ENCODE data around the gene PLBD2. TPM values are rescaled to one million over a fixed set of nuclear protein-coding genes. Genes with fewer than 3 reads are reported as not detected.

Gene PLBD2
- total and polyA plus RNA-seq, 9 of the 15 experiments (the other 6 are each of a cell fraction or from before 2014, with no cell fraction given) = 2.4 to 37.4 (median 6.0) TPM

GRCh38 chr12:113314121-113314529 lies 44.3 kb upstream of the PLBD2 start (continued):
- TF ChIP-seq PRDM10 (IDR thresholded peaks at IDR 0.05; ENCODE audit: partially characterized antibody) = no peak
- TF ChIP-seq TCF7 (IDR thresholded peaks at IDR 0.05; ENCODE audit: borderline replicate concordance) = no peak
- no peak for TF ChIP-seq CHD1 (IDR thresholded peaks at IDR 0.05; ENCODE audit: low read length)
- no peak for TF ChIP-seq CUX1 (CRISPR knock-in tag; IDR thresholded peaks at IDR 0.05)
- no peak for TF ChIP-seq RBM17 (IDR thresholded peaks at IDR 0.05; ENCODE audit: borderline replicate concordance, low read depth, low read length)
- TF ChIP-seq KAT7 (CRISPR knock-in tag; IDR thresholded peaks at IDR 0.05; ENCODE audit: borderline replicate concordance) = no peak
- 0 out of 2 replicates have a peak, but pooled peaks have one; percentile 16 for TF ChIP-seq CBX1 (IDR thresholded peaks at IDR 0.05; ENCODE audit: low read depth)
- TF ChIP-seq KAT8 (IDR thresholded peaks at IDR 0.05; ENCODE audit: low read depth) = no peak
- no peak for TF ChIP-seq HNRNPL (IDR thresholded peaks at IDR 0.05; ENCODE audit: low read depth, low read length)
- no peak for TF ChIP-seq NCOA6 (IDR thresholded peaks at IDR 0.05)
- TF ChIP-seq ZNF75A (CRISPR knock-in tag; IDR thresholded peaks at IDR 0.05) = no peak
- no peak for TF ChIP-seq TSHZ1 (CRISPR knock-in tag; IDR thresholded peaks at IDR 0.05)
- no peak for TF ChIP-seq SAFB2 (IDR thresholded peaks at IDR 0.05; ENCODE audit: borderline replicate concordance, low read depth, low read length, severe bottlenecking)
- no peak for TF ChIP-seq FOXM1 (IDR thresholded peaks at IDR 0.05; ENCODE audit: low read depth)
- TF ChIP-seq FOXM1 (CRISPR knock-in tag; IDR thresholded peaks at IDR 0.05; ENCODE audit: low read depth) = no peak
- peak in 1 of 2 experiments; percentile 21; a peak in 2 of 4 replicates for TF ChIP-seq RAD21 (CRISPR knock-in tag; conservative IDR thresholded peaks at IDR 0.05 in 1 of 2, IDR thresholded peaks at IDR 0.05 in 1 of 2)
- no peak for TF ChIP-seq GTF2F1 (IDR thresholded peaks at IDR 0.05; ENCODE audit: low read depth, low read length)

Data from K562 (cell line).